GM12873 (cell line): ENCODE measurements around the gene UBA6.

Experiments
- CTCF ChIP-seq: IDR thresholded peaks from 2 replicates; pipeline ENCODE4 v1.5.1; 2012; ENCODE audit warnings: low read depth, mild to moderate bottlenecking, moderate library complexity, low read length, control low read depth; ENCODE audit not compliant: insufficient read depth; ENCODE audit errors: missing control alignments

The UBA6 gene

GRCh38 chr4:67682266-67682665 lies 18.7 kb downstream of the UBA6 start:
- no peak for TF ChIP-seq CTCF

GRCh38 chr4:67680581-67681222 lies 20.3 kb downstream of the UBA6 start:
- TF ChIP-seq CTCF: no peak

DNA sequence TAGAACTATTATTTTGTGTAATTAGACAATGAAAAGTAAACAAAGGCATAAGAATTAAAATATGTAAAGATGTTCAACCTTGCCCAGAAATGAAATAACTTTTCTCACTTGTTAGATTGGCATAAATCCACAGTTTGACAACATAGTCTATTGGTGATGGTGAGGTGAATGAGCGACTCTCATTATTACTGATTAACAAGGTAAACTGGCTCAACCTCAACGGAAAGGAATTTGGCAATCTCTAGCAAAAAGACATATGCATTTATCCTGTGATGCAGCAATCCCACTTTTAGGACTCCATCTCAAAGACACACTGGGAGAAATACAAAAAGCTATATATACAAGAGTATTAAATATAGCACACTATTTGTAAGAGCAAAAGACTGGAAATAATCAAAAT lies 22.3 kb downstream of the UBA6 start:
- TF ChIP-seq CTCF: no peak

DNA sequence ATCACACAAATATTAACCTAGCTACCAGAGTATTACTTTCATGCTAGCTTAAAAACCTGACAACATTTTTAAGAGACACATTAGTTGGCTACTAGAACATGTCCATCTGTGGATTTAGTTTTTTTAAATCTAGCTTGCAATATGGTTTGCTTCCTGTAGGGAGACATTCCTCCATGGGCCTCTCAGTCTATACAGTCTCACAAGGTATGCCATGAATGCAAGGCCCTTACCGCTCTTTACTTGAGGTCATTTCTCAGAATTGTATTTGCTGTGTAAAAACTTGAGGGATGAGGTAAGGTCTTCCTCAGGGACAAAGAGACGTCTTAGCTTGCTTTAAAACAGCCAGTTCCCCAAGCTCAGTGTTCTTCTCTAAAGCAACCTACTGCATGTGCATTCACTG lies 26.9 kb downstream of the UBA6 start:
- peak; percentile 10 for TF ChIP-seq CTCF

DNA sequence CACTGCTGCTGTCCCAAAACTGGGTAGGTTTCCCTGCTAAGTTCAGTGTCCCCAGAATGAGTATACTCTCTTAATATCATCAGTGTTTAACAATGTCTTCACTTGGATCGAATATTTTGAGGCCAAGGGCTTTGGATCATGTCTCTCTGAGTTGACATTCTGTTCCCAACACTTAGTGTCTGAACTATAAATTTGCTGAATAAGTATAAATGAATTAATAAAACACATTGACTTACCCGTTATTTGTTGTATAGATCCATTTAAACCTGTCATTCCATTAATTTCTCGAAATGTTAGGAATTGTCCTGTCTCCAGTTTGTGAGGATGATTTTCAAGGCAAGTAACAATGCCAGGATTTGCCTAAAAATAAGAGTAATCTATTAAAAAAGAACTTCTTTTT lies 32.6 kb downstream of the UBA6 start:
- TF ChIP-seq CTCF: no peak

- no peak for TF ChIP-seq CTCF
Measured at GRCh38 chr4:67660418-67660817, 40.5 kb downstream of the UBA6 start.

DNA sequence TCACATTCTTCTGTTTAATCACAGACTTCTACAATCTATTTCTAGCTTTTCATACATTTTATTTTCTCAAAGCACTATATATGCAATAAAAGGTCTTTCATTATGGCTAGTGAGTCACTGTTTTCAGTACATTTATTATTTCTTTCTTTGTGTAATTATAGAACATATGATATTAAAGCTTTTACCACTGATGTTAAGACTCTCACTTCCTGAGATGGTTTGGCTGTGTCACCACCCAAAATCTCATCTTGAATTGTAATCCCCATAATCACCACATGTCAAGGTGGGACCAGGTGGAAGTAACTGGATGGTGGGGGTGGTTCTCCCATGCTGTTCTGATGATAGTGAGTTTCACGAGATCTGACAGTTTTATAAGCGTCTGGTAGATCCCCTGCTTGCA lies 41.9 kb downstream of the UBA6 start:
- TF ChIP-seq CTCF: no peak
